ENCODE results near the gene SLC47A2.

SLC47A2 gene

GRCh38 chr17:19631905-19632304 is 84.5 kb downstream of the SLC47A2 start:
- H2AFZ ChIP-seq (ENCODE audit: low read depth), result no peak overlapping the region
- H3K27me3 ChIP-seq (ENCODE audit: insufficient read depth, low read depth), result no peaks in the 10 kb centered on the region
- no peak overlapping the region for H3K4me2 ChIP-seq
- no peaks in the 10 kb centered on the region for H3K4me1 ChIP-seq (ENCODE audit: low read depth, poor library complexity, severe bottlenecking)
- no peak overlapping the region for H3K9ac ChIP-seq
- no peaks in the 10 kb centered on the region for H3K79me2 ChIP-seq (ENCODE audit: insufficient read depth, low read depth)
- no peak for TF ChIP-seq CTCF (conservative IDR thresholded peaks at IDR 0.05; ENCODE audit: low read depth, low read length)
- H4K20me1 ChIP-seq (ENCODE audit: insufficient read depth), result no peaks in the 10 kb centered on the region
- no peak overlapping the region for H3K4me3 ChIP-seq (IDR thresholded peaks at IDR 0.05; ENCODE audit: insufficient read depth, low read depth, low read length)
- H3K27ac ChIP-seq, result no peak overlapping the region
- H3K36me3 ChIP-seq (ENCODE audit: insufficient read depth), result no peaks in the 10 kb centered on the region

- H3K4me3 ChIP-seq (IDR thresholded peaks at IDR 0.05; ENCODE audit: insufficient read depth, low read depth, low read length), result no peak overlapping the region
- H3K9ac ChIP-seq, result no peak overlapping the region
- TF ChIP-seq CTCF (conservative IDR thresholded peaks at IDR 0.05; ENCODE audit: low read depth, low read length), result no peak
- no peak overlapping the region for H3K4me2 ChIP-seq
- no peaks in the 10 kb centered on the region for H3K4me1 ChIP-seq (ENCODE audit: low read depth, poor library complexity, severe bottlenecking)
- no peaks in the 10 kb centered on the region for H3K36me3 ChIP-seq (ENCODE audit: insufficient read depth)
- no peak overlapping the region for H3K27ac ChIP-seq
- H4K20me1 ChIP-seq (ENCODE audit: insufficient read depth), result no peaks in the 10 kb centered on the region
- H3K27me3 ChIP-seq (ENCODE audit: insufficient read depth, low read depth), result no peaks in the 10 kb centered on the region
- H3K79me2 ChIP-seq (ENCODE audit: insufficient read depth, low read depth), result no peaks in the 10 kb centered on the region
- no peak overlapping the region for H2AFZ ChIP-seq (ENCODE audit: low read depth)
Measured at GRCh38 chr17:19630661-19631060, 85.7 kb downstream of the SLC47A2 start.

- H3K4me3 ChIP-seq (IDR thresholded peaks at IDR 0.05; ENCODE audit: insufficient read depth, low read depth, low read length), result no peak overlapping the region
- H3K27ac ChIP-seq, result no peak overlapping the region
- no peaks in the 10 kb centered on the region for H3K36me3 ChIP-seq (ENCODE audit: insufficient read depth)
- TF ChIP-seq CTCF (conservative IDR thresholded peaks at IDR 0.05; ENCODE audit: low read depth, low read length), result no peak
- no peaks in the 10 kb centered on the region for H3K79me2 ChIP-seq (ENCODE audit: insufficient read depth, low read depth)
- no peak overlapping the region for H3K4me2 ChIP-seq
- no peak overlapping the region for H2AFZ ChIP-seq (ENCODE audit: low read depth)
- H3K27me3 ChIP-seq (ENCODE audit: insufficient read depth, low read depth), result no peaks in the 10 kb centered on the region
- H3K4me1 ChIP-seq (ENCODE audit: low read depth, poor library complexity, severe bottlenecking), result no peaks in the 10 kb centered on the region
- no peaks in the 10 kb centered on the region for H4K20me1 ChIP-seq (ENCODE audit: insufficient read depth)
- no peak overlapping the region for H3K9ac ChIP-seq
Measured at GRCh38 chr17:19630035-19630434, 86.3 kb downstream of the SLC47A2 start.

GRCh38 chr17:19629449-19629848 is 86.9 kb downstream of the SLC47A2 start:
- H3K27me3 ChIP-seq (ENCODE audit: insufficient read depth, low read depth), result no peaks in the 10 kb centered on the region
- no peaks in the 10 kb centered on the region for H4K20me1 ChIP-seq (ENCODE audit: insufficient read depth)
- TF ChIP-seq CTCF (conservative IDR thresholded peaks at IDR 0.05; ENCODE audit: low read depth, low read length), result no peak
- no peak overlapping the region for H3K9ac ChIP-seq
- H3K27ac ChIP-seq, result no peak overlapping the region
- H3K4me2 ChIP-seq, result no peak overlapping the region
- no peaks in the 10 kb centered on the region for H3K36me3 ChIP-seq (ENCODE audit: insufficient read depth)
- H2AFZ ChIP-seq (ENCODE audit: low read depth), result no peak overlapping the region
- no peak overlapping the region for H3K4me3 ChIP-seq (IDR thresholded peaks at IDR 0.05; ENCODE audit: insufficient read depth, low read depth, low read length)
- H3K79me2 ChIP-seq (ENCODE audit: insufficient read depth, low read depth), result no peaks in the 10 kb centered on the region
- peaks cover 3% of the 10 kb centered on the region for H3K4me1 ChIP-seq (ENCODE audit: low read depth, poor library complexity, severe bottlenecking)
